Measurements from ENCODE around the gene ZFPM1.

GRCh38 chr16:88462396-88462795 is 9.3 kb downstream of the ZFPM1 start:
- no peak for TF ChIP-seq CTCF (IDR thresholded peaks at IDR 0.05 in 2 of 3, conservative IDR thresholded peaks at IDR 0.05 in 1 of 3; ENCODE audit: borderline replicate concordance in 1 of 3, insufficient read depth in 1 of 3, low read depth in 2 of 3, low read length in 2 of 3)
- TF ChIP-seq, protein P1, sequence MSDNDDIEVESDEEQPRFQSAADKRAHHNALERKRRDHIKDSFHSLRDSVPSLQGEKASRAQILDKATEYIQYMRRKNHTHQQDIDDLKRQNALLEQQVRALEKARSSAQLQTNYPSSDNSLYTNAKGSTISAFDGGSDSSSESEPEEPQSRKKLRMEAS (IDR thresholded peaks at IDR 0.05) = no peak
- no peak for TF ChIP-seq ZBTB33 (IDR thresholded peaks at IDR 0.05; ENCODE audit: extremely low read depth, insufficient replicate concordance, low read length)
- TF ChIP-seq, protein P2, sequence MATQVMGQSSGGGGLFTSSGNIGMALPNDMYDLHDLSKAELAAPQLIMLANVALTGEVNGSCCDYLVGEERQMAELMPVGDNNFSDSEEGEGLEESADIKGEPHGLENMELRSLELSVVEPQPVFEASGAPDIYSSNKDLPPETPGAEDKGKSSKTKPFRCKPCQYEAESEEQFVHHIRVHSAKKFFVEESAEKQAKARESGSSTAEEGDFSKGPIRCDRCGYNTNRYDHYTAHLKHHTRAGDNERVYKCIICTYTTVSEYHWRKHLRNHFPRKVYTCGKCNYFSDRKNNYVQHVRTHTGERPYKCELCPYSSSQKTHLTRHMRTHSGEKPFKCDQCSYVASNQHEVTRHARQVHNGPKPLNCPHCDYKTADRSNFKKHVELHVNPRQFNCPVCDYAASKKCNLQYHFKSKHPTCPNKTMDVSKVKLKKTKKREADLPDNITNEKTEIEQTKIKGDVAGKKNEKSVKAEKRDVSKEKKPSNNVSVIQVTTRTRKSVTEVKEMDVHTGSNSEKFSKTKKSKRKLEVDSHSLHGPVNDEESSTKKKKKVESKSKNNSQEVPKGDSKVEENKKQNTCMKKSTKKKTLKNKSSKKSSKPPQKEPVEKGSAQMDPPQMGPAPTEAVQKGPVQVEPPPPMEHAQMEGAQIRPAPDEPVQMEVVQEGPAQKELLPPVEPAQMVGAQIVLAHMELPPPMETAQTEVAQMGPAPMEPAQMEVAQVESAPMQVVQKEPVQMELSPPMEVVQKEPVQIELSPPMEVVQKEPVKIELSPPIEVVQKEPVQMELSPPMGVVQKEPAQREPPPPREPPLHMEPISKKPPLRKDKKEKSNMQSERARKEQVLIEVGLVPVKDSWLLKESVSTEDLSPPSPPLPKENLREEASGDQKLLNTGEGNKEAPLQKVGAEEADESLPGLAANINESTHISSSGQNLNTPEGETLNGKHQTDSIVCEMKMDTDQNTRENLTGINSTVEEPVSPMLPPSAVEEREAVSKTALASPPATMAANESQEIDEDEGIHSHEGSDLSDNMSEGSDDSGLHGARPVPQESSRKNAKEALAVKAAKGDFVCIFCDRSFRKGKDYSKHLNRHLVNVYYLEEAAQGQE (IDR thresholded peaks at IDR 0.05; ENCODE audit: low read depth) = no peak
- no peak for TF ChIP-seq FOSL1 (IDR thresholded peaks at IDR 0.05; ENCODE audit: low read depth)
- no peak for TF ChIP-seq SIN3A (IDR thresholded peaks at IDR 0.05; ENCODE audit: low read depth)
- TF ChIP-seq CEBPB (IDR thresholded peaks at IDR 0.05; ENCODE audit: low read depth) = no peak
- no peak for TF ChIP-seq JUND (IDR thresholded peaks at IDR 0.05)
- TF ChIP-seq POLR2A (IDR thresholded peaks at IDR 0.05; ENCODE audit: borderline replicate concordance, extremely low read depth, insufficient read depth, insufficient read length) = no peak
- TF ChIP-seq POLR2AphosphoS5 (IDR thresholded peaks at IDR 0.05; ENCODE audit: low read depth, low read length) = no peak
- no peak for TF ChIP-seq ZFX (IDR thresholded peaks at IDR 0.05)
- no peak for TF ChIP-seq ZNF274 (IDR thresholded peaks at IDR 0.05; ENCODE audit: low read depth, low read length)
- TF ChIP-seq EZH2 (IDR thresholded peaks at IDR 0.05) = no peak

All from HCT116 (cell line).